Panc1 (cell line): ENCODE measurements around the gene NSG2. TPM values are rescaled to one million over a fixed set of nuclear protein-coding genes. Genes with fewer than 3 reads are reported as not detected.

Experiments used
- ATAC-seq: fragments of 200-7000 bp; cut with Tn5 transposase; 2 replicates; pipeline ENCODE4 v1.9.1; 2020; ENCODE audit warnings: mild to moderate bottlenecking, moderate library complexity
- BruUV-seq: library from RNA; stranded (reverse); fragments of 400-500 nt; replicated peaks from 2 replicates; lab custom pipeline; 2021; lab: Mats Ljungman, UMichigan
- CTCF ChIA-PET: fragments of 300-600 bp; sonication (Branson Sonifier 250); formaldehyde crosslinking; loops from one replicate; lab custom pipeline; 2022; ENCODE audit warnings: antibody characterized with exemption; lab: Charles Lee
- POLR2A ChIA-PET: fragments of 300-600 bp; sonication (Branson Sonifier 250); formaldehyde crosslinking; loops from one replicate; lab custom pipeline; 2022; ENCODE audit warnings: antibody characterized with exemption; lab: Charles Lee
- DNase-seq: peaks from one replicate; pipeline ENCODE4 v3.0.0-alpha.2; 2010; ENCODE audit warnings: low read depth, low spot score
- H3K27ac ChIP-seq: 2 replicates; pipeline ENCODE4 v1.5.1; 2011; ENCODE audit warnings: mild to moderate bottlenecking, low read length, inconsistent platforms
- H3K27me3 ChIP-seq: fragments of 200-500 bp; sonication (Bioruptor generic); 2 replicates; pipeline ENCODE4 v1.6.0; 2014; ENCODE audit warnings: low read length, inconsistent platforms; ENCODE audit not compliant: control insufficient read depth, insufficient read depth
- H3K36me3 ChIP-seq: fragments of 200-500 bp; sonication (Bioruptor generic); 2 replicates; pipeline ENCODE4 v1.5.1; 2014; ENCODE audit warnings: inconsistent platforms, mild to moderate bottlenecking, low read length, moderate library complexity; ENCODE audit not compliant: control insufficient read depth, insufficient read depth
- H3K4me1 ChIP-seq: 2 replicates; pipeline ENCODE4 v1.5.1; 2011; ENCODE audit warnings: inconsistent platforms, mild to moderate bottlenecking, low read length, moderate library complexity; ENCODE audit not compliant: control insufficient read depth, insufficient read depth
- H3K4me3 ChIP-seq, 2 experiments: 2 replicates each; pipeline ENCODE4 v1.5.1; 2011 to 2012; ENCODE audit warnings: low read depth in 2 of 2, low read length in 2 of 2, mild to moderate bottlenecking in 2 of 2, inconsistent platforms in 1 of 2, moderate library complexity in 1 of 2
- H3K9me3 ChIP-seq: fragments of 200-500 bp; sonication (Bioruptor generic); 2 replicates; pipeline ENCODE4 v1.5.1; 2014; ENCODE audit warnings: low read depth, mild to moderate bottlenecking, inconsistent platforms, low read length, moderate library complexity; ENCODE audit not compliant: control insufficient read depth, insufficient read depth
- POLR2AphosphoS5 ChIP-seq: IDR thresholded peaks from 2 replicates; pipeline ENCODE4 v1.6.1; 2012; ENCODE audit warnings: mild to moderate bottlenecking, low read depth, low read length, moderate library complexity
- REST ChIP-seq, 2 experiments: IDR thresholded peaks; 2 replicates each; pipeline ENCODE4 v1.6.1; 2011 to 2012; ENCODE audit warnings: low read depth in 2 of 2, control low read depth in 1 of 2, low read length in 1 of 2, mild to moderate bottlenecking in 1 of 2, moderate library complexity in 1 of 2; ENCODE audit not compliant: insufficient read depth in 1 of 2
- SIN3A ChIP-seq: IDR thresholded peaks from 2 replicates; pipeline ENCODE4 v1.6.1; 2012; ENCODE audit warnings: low read depth, mild to moderate bottlenecking, low read length, moderate library complexity, borderline replicate concordance; ENCODE audit not compliant: insufficient read depth
- TCF7L2 ChIP-seq: IDR thresholded peaks from 2 replicates; pipeline ENCODE4 v1.6.1; 2011; ENCODE audit warnings: mild to moderate bottlenecking, low read depth, low read length, inconsistent platforms
- in situ Hi-C: cut with HindIII; loops from 2 replicates; pipeline ENCODE4 v1.10.0; 2016; ENCODE audit warnings: low sequenced_read_pairs, low pct_unique_long_range_greater_than_20kb
- intact Hi-C: fragments of 100-400 bp; cut with micrococcal nuclease; formaldehyde crosslinking; loops from one replicate; pipeline ENCODE4 v1.10.0; 2022; ENCODE audit not compliant: unreplicated experiment
- total RNA-seq: library from RNA; stranded (reverse); gene quantifications from one replicate; pipeline ENCODE4 v1.2.1, GENCODE V29; 2021; ENCODE audit not compliant: unreplicated experiment
- TF ChIP-seq, protein P1 (sequence below): fragments of 450-650 bp; IDR thresholded peaks from 2 replicates; pipeline ENCODE4 v1.5.1; 2017; ENCODE audit warnings: mild to moderate bottlenecking

NSG2 gene
- total RNA-seq, 1 experiment from 2014 or later, result not detected

GRCh38 chr5:174059247-174059646 lies 13.7 kb downstream of the NSG2 start:
- Histone ChIP-seq H3K4me3 (no peak overlapping the region), H3K36me3 (no peaks in the 10 kb centered on the region), H3K4me1 (no peaks in the 10 kb centered on the region), H3K27me3 (peaks cover 10% of the 10 kb centered on the region), H3K9me3 (no peaks in the 10 kb centered on the region), H3K27ac (no peak overlapping the region)
- TF ChIP-seq REST (IDR thresholded peaks at IDR 0.05; ENCODE audit: insufficient read depth in 1 of 2, low read depth in 2 of 2, low read length in 1 of 2), result no peak
- BruUV-seq, result no TSS peak
- CTCF ChIA-PET, result no interaction called here
- ATAC-seq (no peak), DNase-seq (no peak)
- POLR2A ChIA-PET, result interaction anchor here (0.6 kb wide), 1 partner anchor 49 kb away, joined by 3 read pairs; no protein-coding TSS in a partner anchor
- in situ Hi-C loops (no loop called here), intact Hi-C loops (no loop called here)

GRCh38 chr5:174063082-174063756 lies 17.7 kb downstream of the NSG2 start:
- Histone ChIP-seq H3K9me3 (no peaks in the 10 kb centered on the region), H3K4me1 (no peaks in the 10 kb centered on the region), H3K4me3 (no peak overlapping the region), H3K27me3 (peaks cover 9% of the 10 kb centered on the region; the same call in 1 of the 2 replicates), H3K36me3 (no peaks in the 10 kb centered on the region), H3K27ac (no peak overlapping the region)
- CTCF ChIA-PET, result no interaction called here
- TF ChIP-seq TCF7L2, result no peak
- TF ChIP-seq POLR2AphosphoS5, result no peak
- no peak for TF ChIP-seq REST (IDR thresholded peaks at IDR 0.05; ENCODE audit: insufficient read depth in 1 of 2, low read depth in 2 of 2, low read length in 1 of 2)
- TF ChIP-seq, protein P1, sequence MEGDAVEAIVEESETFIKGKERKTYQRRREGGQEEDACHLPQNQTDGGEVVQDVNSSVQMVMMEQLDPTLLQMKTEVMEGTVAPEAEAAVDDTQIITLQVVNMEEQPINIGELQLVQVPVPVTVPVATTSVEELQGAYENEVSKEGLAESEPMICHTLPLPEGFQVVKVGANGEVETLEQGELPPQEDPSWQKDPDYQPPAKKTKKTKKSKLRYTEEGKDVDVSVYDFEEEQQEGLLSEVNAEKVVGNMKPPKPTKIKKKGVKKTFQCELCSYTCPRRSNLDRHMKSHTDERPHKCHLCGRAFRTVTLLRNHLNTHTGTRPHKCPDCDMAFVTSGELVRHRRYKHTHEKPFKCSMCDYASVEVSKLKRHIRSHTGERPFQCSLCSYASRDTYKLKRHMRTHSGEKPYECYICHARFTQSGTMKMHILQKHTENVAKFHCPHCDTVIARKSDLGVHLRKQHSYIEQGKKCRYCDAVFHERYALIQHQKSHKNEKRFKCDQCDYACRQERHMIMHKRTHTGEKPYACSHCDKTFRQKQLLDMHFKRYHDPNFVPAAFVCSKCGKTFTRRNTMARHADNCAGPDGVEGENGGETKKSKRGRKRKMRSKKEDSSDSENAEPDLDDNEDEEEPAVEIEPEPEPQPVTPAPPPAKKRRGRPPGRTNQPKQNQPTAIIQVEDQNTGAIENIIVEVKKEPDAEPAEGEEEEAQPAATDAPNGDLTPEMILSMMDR, result no peak
- no peak for TF ChIP-seq SIN3A
- no TSS peak for BruUV-seq
- intact Hi-C loops (no loop called here), in situ Hi-C loops (no loop called here)
- ATAC-seq (no peak), DNase-seq (no peak)
- POLR2A ChIA-PET, result no interaction called here
